Stimulated activated naive CD8-positive, alpha-beta T cell treated with anti-CD3 and anti-CD28 coated beads, Interleukin-15, amount 100 ng/mL, for 72 hours (primary cell): ENCODE measurements around the gene STX1B.

ENCODE experiments used
- ATAC-seq: fragments of 150-1000 bp; cut with Tn5 transposase; 2 replicates; pipeline ENCODE4 v1.10.0; 2021; ENCODE audit warnings: mild to moderate bottlenecking, moderate library complexity
- DNase-seq, 2 donors: peaks; one replicate each; pipeline ENCODE4 v3.0.0; 2021 to 2022
- H3K27ac Mint-ChIP-seq, 2 donors: one replicate each; pipeline ENCODE4 v1.8.0; 2022; ENCODE audit warnings: mild to moderate bottlenecking in 2 of 2, mixed read lengths in 2 of 2, moderate library complexity in 2 of 2
- H3K27me3 Mint-ChIP-seq: one replicate; pipeline ENCODE4 v1.8.0; 2022; ENCODE audit warnings: mixed read lengths
- H3K4me1 Mint-ChIP-seq: one replicate; pipeline ENCODE4 v1.8.0; 2022; ENCODE audit warnings: mild to moderate bottlenecking, mixed read lengths
- H3K4me3 Mint-ChIP-seq, 2 donors: one replicate each; pipeline ENCODE4 v1.8.0; 2022; ENCODE audit warnings: mild to moderate bottlenecking in 2 of 2, mixed read lengths in 2 of 2, moderate library complexity in 1 of 2
- H3K9me3 Mint-ChIP-seq, 2 donors: one replicate each; pipeline ENCODE4 v1.8.0; 2022; ENCODE audit warnings: mixed read lengths in 2 of 2

The STX1B gene

DNA sequence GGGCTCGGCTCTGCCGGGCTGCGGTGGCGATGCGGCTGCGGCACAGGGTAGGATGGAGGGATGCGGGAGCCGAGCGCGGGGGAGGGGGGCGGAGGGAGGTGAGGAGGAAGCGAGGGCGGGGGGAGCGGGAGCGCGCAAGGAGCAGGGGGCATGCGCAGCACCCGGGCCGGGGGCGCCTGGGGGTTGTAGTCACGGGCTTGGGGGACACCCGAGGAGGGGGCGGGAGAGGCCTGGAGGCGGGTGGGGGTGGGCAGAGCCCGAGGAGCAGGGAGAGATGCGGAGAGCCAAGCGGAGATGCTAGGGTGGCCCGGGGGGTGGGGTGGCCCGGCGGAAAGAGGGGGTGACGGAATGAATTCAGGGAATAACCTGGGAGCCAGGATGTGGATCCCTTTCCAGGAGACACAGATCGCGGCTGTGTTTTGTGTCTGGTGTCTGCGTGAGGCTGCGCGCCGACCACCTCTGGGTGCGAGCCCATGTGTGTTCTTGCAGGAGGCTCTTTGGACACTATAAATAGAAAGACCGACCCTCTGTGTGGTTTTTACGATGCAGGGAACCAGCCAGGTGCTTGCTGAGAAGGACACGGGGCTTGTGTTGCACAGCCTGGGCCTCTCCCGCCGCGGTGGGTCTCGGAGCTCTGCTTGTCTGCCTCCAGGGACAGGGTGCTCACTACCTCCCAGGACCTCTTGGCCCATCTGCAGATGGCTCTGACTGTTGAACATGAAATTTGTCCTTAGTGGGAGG lies at the start of gene STX1B:
STX1B (minus strand) TSS at position 54 of the 741 bp plus-strand sequence. CDS start 242 bp downstream, outside the sequence.
- DNase-seq, result peak in 1 of 2 donors; percentile 32

DNA sequence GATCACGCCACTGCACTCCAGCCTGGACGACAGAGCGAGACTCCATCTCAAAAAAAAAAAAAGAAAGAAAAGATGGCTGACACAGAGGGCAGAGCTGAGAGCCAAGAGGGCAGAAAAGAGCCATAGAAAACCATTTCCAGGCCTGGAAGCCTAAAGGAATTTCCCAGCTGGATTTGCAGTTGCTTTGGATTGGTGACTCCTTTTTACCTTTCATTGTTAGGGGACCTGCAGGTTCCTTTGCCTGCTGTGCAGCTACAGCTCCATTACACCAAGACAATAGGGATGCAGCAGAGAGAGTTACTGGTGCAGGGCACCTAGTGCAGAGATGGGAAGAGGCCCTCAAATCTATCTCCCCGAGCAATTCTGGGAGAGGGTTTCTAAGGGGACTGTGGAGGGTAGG lies 45.2 kb upstream of the STX1B start:
- DNase-seq, result no peak
- Mint-ChIP-seq H3K4me1 (peaks cover 15% of the 10 kb centered on the region), H3K9me3 (no peaks in the 10 kb centered on the region), H3K27ac (no peak overlapping the region), H3K4me3 (no peak overlapping the region), H3K27me3 (peaks cover 8% of the 10 kb centered on the region)
- no peak for ATAC-seq

More for the DNA sequence above, at the start of gene STX1B:
- Mint-ChIP-seq H3K9me3 (no peaks in the 10 kb centered on the region), H3K27ac (peak within 1 kb of the TSS; percentile 67 to 81), H3K4me1 (peaks cover 27% of the 10 kb centered on the region), H3K4me3 (peak within 1 kb of the TSS; percentile 61 to 76), H3K27me3 (peaks cover 43% of the 10 kb centered on the region)
- ATAC-seq, result peak; percentile 56

GRCh38 chr16:31052114-31052513 lies 41.7 kb upstream of the STX1B start:
- Mint-ChIP-seq H3K27ac (no peak overlapping the region), H3K9me3 (no peaks in the 10 kb centered on the region), H3K27me3 (peaks cover 8% of the 10 kb centered on the region), H3K4me1 (peaks cover 15% of the 10 kb centered on the region), H3K4me3 (no peak overlapping the region)
- peak; percentile 68 for ATAC-seq
- no peak for DNase-seq

DNA sequence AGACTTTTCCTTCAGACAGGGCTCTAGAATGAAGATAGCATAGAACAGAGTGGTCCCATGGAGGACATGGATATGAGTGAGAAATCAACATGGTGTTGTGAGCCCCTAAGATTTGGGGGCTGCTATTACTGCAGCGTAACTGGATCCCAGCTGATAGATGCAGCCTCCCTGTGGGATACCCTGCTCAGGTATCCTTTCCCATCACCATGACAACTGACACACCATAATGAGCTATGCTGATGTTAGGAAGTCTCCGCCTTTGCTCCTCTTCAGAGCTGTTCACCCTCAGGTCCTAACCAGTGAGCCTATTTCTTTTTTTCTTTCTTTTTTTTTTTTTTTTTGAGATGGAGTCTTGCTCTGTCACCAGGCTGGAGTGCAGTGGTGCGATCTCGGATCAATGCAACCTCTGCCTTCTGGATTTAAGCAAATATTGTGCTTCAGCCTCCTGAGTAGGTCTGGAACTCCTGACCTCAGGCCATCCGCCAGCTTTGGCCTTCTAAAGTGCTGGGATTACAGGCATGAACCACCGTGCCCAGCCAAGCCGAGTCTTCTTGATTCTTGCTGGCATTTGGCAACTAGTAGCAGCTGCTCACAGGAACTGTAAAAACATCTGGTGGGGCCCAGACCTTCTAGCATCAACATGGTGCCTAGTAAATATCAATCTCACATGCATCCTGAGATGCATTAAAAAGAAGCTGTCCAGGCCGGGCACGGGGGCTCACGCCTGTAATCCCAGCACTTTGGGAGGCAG lies 40.0 kb upstream of the STX1B start:
- H3K9me3 Mint-ChIP-seq, result no peaks in the 10 kb centered on the region
- no peak overlapping the region for H3K27ac Mint-ChIP-seq
- peaks cover 15% of the 10 kb centered on the region for H3K4me1 Mint-ChIP-seq
- H3K27me3 Mint-ChIP-seq, result peaks cover 8% of the 10 kb centered on the region
- no peak overlapping the region for H3K4me3 Mint-ChIP-seq
- no peak for DNase-seq
- no peak for ATAC-seq

DNA sequence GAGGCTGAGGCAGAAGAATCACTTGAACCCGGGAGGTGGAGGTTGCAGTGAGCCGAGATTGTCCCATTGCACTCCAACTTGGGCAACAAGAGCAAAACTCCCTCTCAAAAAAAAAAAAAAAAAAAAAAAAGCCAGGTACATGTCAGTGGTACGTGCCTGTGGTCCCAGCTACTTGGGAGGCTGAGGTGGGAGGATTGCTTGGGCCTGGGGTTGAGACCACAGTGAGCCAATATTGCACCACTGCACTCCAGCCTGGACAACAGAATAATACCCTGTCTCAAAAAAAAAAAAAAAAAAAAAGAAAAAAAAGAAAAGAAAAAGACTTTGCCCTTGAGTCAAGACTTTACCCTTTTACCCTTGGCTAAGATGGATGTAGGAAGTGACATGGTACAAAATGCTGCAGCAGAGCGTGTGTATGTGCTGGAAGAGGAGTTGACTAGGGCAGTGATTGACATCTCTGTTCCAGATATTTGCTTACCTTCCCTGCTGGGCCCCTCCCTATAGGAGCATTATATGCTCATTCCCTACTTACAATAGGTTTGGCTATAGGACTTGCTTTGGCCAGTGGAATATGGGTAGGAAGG lies 33.6 kb upstream of the STX1B start:
- ATAC-seq (no peak), DNase-seq (no peak)
- Mint-ChIP-seq H3K4me3 (no peak overlapping the region), H3K27ac (no peak overlapping the region), H3K9me3 (no peaks in the 10 kb centered on the region), H3K4me1 (no peaks in the 10 kb centered on the region), H3K27me3 (no peaks in the 10 kb centered on the region)

DNA sequence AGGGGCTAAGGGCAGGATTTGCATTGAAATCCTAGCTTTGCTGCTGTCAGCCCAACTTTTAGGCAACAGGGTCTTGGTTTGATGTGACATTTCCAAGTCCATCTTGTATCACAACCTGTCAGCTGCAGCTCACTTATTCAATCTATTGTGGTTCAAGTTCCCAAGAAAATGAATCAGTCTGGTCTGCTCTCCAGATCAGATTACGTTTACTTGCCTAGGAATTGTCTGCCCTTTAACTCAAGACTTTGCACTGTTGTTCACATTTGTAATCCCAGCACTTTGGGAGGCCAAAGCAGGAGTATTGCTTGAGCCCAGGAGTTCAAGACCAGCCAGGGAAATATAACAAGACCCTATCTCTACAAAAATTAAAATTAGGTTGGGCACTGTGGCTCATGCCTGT lies 32.9 kb upstream of the STX1B start:
- H3K4me3 Mint-ChIP-seq, result no peak overlapping the region
- H3K9me3 Mint-ChIP-seq, result no peaks in the 10 kb centered on the region
- no peak overlapping the region for H3K27ac Mint-ChIP-seq
- DNase-seq (no peak), ATAC-seq (no peak)
- no peaks in the 10 kb centered on the region for H3K4me1 Mint-ChIP-seq
- H3K27me3 Mint-ChIP-seq, result no peaks in the 10 kb centered on the region

DNA sequence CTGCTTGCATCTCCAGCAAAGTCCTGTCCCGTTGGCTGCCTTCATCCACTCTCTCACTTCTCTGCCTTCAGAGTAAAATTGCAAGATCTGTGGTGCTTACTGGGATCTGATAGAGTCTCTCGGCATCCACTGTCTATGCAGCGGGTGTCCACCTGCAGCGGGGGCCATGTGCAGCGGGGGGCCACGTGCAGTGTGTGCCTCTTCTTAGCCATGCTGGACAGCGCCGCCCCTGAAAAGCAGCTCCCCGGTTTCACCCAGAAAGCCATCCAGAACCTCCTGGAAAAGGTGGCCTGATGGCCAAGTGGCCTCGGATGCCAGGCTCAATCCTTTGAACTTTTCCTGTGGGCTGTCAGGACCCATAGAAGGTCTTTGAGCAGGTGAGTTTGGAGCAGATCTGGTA lies 32.4 kb upstream of the STX1B start:
- Mint-ChIP-seq H3K27ac (no peak overlapping the region), H3K27me3 (no peaks in the 10 kb centered on the region), H3K4me3 (no peak overlapping the region), H3K4me1 (no peaks in the 10 kb centered on the region), H3K9me3 (no peaks in the 10 kb centered on the region)
- ATAC-seq, result no peak
- DNase-seq, result no peak

- H3K4me3 Mint-ChIP-seq, result no peak overlapping the region
- H3K27me3 Mint-ChIP-seq, result no peaks in the 10 kb centered on the region
- no peaks in the 10 kb centered on the region for H3K9me3 Mint-ChIP-seq
- no peak for ATAC-seq
- peaks cover 9% of the 10 kb centered on the region for H3K4me1 Mint-ChIP-seq
- peak overlapping the region in 1 of 2 donors; percentile 90 for H3K27ac Mint-ChIP-seq
- no peak for DNase-seq
These were observed 28.6 kb upstream of the STX1B start for GRCh38 chr16:31038993-31039392.

DNA sequence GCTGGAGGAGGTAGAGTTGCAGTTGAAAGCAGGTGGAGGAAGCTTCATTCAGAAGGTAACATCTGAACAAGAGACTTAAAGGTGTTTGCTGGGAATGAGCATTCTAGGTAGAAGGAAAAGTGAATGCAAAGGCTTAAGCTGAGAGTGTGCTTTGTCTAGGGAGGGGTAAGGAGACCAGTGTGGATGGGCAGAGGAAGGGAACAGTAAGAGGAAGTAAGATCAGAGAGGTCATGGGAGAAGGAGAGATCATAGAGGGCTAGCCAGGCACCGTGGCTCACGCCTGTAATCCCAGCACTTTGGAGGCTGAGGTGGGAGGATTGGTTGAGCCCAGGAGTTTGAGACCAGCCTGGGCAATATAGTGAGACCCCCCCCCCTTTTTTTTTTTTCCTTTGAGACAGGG lies 26.3 kb upstream of the STX1B start:
- H3K4me3 Mint-ChIP-seq, result no peak overlapping the region
- H3K27ac Mint-ChIP-seq, result peak overlapping the region; percentile 11 to 37
- no peak for DNase-seq
- no peaks in the 10 kb centered on the region for H3K27me3 Mint-ChIP-seq
- no peaks in the 10 kb centered on the region for H3K9me3 Mint-ChIP-seq
- H3K4me1 Mint-ChIP-seq, result peaks cover 24% of the 10 kb centered on the region
- ATAC-seq, result no peak

DNA sequence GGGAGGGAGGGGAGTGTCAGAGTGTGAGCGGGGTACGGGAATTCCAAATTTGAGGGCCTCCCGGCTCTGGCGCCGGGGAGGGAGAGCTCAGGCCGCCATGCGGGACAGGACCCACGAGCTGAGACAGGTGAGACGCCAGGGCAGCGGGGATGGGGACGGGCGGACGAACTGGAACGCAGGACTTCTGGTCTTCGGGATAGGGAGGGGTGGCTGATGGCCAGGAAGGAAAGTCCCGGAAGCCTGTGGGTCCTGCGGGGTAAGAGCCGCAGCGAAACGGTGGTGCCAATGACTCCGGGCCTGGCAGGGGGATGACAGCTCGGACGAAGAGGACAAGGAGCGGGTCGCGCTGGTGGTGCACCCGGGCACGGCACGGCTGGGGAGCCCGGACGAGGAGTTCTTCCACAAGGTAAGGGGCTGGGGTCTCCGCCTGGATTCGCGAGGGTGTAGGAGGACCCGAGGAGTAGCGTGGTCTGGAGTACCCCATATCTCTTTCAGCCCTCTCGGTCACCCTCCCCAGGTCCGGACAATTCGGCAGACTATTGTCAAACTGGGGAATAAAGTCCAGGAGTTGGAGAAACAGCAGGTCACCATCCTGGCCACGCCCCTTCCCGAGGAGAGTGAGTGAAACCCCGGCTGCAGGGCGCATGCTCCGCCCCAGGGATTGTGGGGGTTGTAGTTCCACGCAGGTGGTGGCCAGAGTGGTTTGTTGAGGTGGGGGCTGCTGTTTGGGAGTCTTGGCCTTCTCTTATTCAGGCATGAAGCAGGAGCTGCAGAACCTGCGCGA lies 23.5 kb upstream of the STX1B start:
- Mint-ChIP-seq H3K9me3 (no peaks in the 10 kb centered on the region), H3K27me3 (no peaks in the 10 kb centered on the region)
- DNase-seq, result peak; percentile 81 to 85

DNA sequence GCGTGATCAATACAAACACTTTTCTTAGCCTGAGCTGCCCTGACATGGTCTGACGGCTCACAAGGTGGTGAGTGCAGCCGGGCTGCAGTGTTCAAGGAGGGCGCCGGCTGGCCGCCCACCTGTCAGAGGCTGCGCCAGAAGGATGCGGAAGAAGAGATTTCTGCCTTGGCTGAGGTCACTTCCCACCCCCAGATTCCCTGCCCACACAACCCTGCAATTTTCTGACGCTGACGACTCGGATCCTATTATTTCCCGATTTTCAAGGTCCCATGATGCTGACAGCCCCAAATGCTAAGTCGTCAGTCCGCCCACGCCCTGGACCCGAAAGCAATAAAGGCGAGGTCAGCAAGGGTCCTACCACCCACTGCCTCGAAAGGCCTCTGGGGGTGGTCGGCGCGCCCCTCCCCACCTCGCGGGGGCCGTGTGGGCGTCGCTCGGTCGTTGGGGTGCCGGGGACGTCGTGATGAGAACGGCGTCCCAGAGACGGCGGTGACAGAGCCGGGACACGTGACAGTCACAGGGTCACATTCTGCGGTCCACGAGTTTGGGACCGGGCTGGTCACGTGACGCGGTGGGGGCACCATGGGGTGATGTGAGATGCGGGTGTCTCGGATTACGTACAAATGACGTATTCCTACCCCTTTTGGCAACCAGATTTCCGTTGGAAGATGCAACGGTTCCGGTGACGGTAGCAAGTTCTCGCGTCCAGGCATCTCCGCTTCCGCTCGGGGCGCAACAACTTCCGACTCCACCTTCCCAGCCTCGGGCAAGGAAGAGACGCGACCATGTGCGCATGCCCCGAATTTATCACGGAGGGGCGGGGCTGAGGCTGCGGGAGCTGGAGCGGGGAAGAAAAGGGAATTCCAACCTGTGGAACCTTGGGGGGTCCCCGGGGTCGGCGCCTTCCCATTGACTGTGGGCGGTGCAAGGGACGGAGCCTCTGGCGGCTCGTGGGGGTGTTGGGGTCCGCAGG lies 22.6 kb upstream of the STX1B start, which contains the start of gene STX4:
STX4 (plus strand) TSS at position 823 of the 973 bp plus-strand sequence. CDS start 248 bp downstream, outside the sequence.
- Mint-ChIP-seq H3K27me3 (no peaks in the 10 kb centered on the region), H3K9me3 (no peaks in the 10 kb centered on the region), H3K4me1 (peaks cover 28% of the 10 kb centered on the region), H3K27ac (peak within 1 kb of the TSS; percentile 91 to 94), H3K4me3 (peak within 1 kb of the TSS; percentile 90 to 91)
- ATAC-seq (peak; percentile 89), DNase-seq (peak; percentile 91 to 97)

More for the DNA sequence above, 23.5 kb upstream of the STX1B start:
- peak; percentile 66 for ATAC-seq
- Mint-ChIP-seq H3K27ac (peak overlapping the region; percentile 91 to 94), H3K4me3 (peak overlapping the region; percentile 90 to 91), H3K4me1 (peaks cover 28% of the 10 kb centered on the region)

DNA sequence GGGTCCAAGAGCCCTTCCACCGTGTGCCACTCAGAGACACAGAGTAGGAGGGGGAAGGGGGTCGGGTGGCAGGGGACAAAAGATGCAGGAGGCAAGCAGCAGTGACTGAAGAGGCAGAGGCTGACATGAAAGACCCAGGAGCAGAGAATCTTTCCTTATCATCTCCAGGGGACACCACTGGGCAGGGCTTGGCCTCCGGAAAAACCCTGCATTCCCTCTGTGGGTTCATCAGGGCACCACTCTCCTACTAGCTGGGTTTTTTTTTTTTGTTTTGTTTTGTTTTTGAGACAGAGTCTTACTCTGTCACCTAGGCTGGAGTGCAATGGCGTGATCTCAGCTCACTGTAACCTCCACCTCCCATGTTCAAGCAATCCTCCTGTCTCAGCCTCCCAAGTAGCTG lies 20.8 kb upstream of the STX1B start:
- DNase-seq (no peak), ATAC-seq (no peak)
- no peaks in the 10 kb centered on the region for H3K9me3 Mint-ChIP-seq
- H3K27me3 Mint-ChIP-seq, result no peaks in the 10 kb centered on the region
- H3K4me1 Mint-ChIP-seq, result peaks cover 28% of the 10 kb centered on the region
- no peak overlapping the region for H3K4me3 Mint-ChIP-seq
- no peak overlapping the region for H3K27ac Mint-ChIP-seq

DNA sequence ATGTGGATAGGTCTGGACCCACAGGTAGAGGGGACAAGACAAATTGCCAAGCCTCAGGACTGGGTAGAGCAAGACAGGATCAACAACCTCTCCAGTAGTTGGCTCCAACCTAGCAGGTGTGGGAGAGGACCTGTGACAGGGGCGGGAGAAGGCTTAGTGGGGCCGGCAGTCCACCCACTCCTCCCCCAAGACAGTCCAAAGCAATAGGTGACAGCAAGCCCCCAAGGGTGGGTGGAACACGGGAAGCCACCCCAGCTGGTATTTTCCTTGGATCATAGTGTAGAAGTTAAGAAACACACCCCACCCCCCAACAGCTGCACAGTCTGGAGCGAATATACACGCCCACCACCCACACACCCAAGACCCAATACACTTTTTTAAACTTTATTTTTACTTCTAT lies 18.8 kb upstream of the STX1B start:
- ATAC-seq (no peak), DNase-seq (no peak)
- H3K9me3 Mint-ChIP-seq, result no peaks in the 10 kb centered on the region
- H3K27me3 Mint-ChIP-seq, result no peaks in the 10 kb centered on the region
- no peak overlapping the region for H3K4me3 Mint-ChIP-seq
- peaks cover 22% of the 10 kb centered on the region for H3K4me1 Mint-ChIP-seq
- no peak overlapping the region for H3K27ac Mint-ChIP-seq

DNA sequence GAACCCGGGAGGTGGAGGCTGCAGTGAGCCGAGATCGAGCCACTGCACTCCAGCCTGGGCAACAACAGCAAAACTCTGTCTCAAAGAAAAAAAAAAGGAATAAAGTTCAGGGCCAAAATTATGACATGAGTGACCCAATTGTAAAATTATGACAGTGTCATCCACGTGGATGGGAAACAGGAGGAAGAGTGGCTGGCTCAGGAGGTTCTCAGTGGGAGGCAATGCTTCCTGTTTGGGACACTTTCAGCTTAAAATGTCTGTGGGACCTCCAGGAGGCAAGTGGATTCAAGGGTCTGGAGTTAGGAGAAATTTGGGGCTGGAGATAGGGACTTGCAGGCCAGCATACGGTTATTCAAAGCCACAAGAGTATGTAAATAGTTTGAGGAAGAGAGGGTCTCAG lies 14.9 kb upstream of the STX1B start:
- DNase-seq (no peak), ATAC-seq (no peak)
- Mint-ChIP-seq H3K27ac (no peak overlapping the region), H3K27me3 (no peaks in the 10 kb centered on the region), H3K9me3 (no peaks in the 10 kb centered on the region), H3K4me1 (peaks cover 7% of the 10 kb centered on the region), H3K4me3 (no peak overlapping the region)
